Gastrocnemius medialis (tissue), 4 donors: Measurements from ENCODE around the gene DNAJC21.

ENCODE experiments used
- CTCF ChIP-seq, 5 experiments: fragments of 450-650 bp in 3 of 5; fragments of 200-600 bp in 2 of 5; sonication (generic) in 2 of 5; IDR thresholded peaks in 4 of 5; conservative IDR thresholded peaks in 1 of 5; 1 replicate in 4 of 5; 2 replicates in 1 of 5; pipeline ENCODE4 v1.5.1; 2016 to 2019; ENCODE audit warnings: antibody characterized with exemption in 5 of 5, mild to moderate bottlenecking in 3 of 5, moderate library complexity in 3 of 5
- POLR2A ChIP-seq, 2 donors: fragments of 450-650 bp; IDR thresholded peaks; one replicate each; pipeline ENCODE4 v1.6.1; 2017; ENCODE audit warnings: antibody characterized with exemption in 2 of 2, mild to moderate bottlenecking in 2 of 2, moderate library complexity in 2 of 2

GRCh38 chr5:34905564-34905963, 23.8 kb upstream of the DNAJC21 start:
- TF ChIP-seq POLR2A (IDR thresholded peaks at IDR 0.05) = no peak
- TF ChIP-seq CTCF (IDR thresholded peaks at IDR 0.05 in 4 of 5, conservative IDR thresholded peaks at IDR 0.05 in 1 of 5) = peak in 1 of 5 experiments; percentile 15
